ENCODE data around the gene BTBD9. TPM values are rescaled to one million over a fixed set of nuclear protein-coding genes. Genes with fewer than 3 reads are reported as not detected.

Gene BTBD9
- total RNA-seq, 2 experiments from 2014 or later: 6.2 to 6.4 TPM

DNA sequence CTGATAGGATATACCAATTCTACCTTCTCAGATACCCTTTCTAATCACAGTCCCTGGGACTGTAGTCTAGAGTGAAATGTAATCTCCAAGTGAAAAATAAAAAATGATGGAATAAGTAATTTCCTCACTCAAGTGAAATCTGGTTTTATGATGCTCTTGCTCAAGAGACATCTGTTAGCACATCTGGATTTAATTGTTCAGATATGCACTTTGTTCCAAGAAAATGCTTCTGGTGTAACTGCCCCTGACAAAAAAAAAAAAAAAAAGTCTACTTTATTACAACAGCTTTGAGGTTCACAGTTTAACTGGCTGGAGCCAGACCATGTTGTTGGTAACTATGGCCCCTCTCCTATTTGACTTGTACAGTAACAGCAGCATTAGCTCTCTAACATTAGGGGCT is 251.8 kb downstream of the BTBD9 start:
- peaks cover 2% of the 10 kb centered on the region for H3K4me1 Mint-ChIP-seq (ENCODE audit: low read depth)
- ATAC-seq (no peak), DNase-seq (no peak)
- ChIA-PET POLR2A (no interaction called here), CTCF (no interaction called here)
- no peak overlapping the region for H3K4me3 Mint-ChIP-seq
- TF ChIP-seq, protein P1, sequence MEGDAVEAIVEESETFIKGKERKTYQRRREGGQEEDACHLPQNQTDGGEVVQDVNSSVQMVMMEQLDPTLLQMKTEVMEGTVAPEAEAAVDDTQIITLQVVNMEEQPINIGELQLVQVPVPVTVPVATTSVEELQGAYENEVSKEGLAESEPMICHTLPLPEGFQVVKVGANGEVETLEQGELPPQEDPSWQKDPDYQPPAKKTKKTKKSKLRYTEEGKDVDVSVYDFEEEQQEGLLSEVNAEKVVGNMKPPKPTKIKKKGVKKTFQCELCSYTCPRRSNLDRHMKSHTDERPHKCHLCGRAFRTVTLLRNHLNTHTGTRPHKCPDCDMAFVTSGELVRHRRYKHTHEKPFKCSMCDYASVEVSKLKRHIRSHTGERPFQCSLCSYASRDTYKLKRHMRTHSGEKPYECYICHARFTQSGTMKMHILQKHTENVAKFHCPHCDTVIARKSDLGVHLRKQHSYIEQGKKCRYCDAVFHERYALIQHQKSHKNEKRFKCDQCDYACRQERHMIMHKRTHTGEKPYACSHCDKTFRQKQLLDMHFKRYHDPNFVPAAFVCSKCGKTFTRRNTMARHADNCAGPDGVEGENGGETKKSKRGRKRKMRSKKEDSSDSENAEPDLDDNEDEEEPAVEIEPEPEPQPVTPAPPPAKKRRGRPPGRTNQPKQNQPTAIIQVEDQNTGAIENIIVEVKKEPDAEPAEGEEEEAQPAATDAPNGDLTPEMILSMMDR (IDR thresholded peaks at IDR 0.05): no peak
- intact Hi-C loops (cut with micrococcal nuclease): no loop called here
- H3K27me3 Mint-ChIP-seq: no peaks in the 10 kb centered on the region
- no peaks in the 10 kb centered on the region for H3K9me3 Mint-ChIP-seq
- H3K36me3 Mint-ChIP-seq (ENCODE audit: low read depth): no peaks in the 10 kb centered on the region
- no peak overlapping the region for H3K27ac Mint-ChIP-seq

DNA sequence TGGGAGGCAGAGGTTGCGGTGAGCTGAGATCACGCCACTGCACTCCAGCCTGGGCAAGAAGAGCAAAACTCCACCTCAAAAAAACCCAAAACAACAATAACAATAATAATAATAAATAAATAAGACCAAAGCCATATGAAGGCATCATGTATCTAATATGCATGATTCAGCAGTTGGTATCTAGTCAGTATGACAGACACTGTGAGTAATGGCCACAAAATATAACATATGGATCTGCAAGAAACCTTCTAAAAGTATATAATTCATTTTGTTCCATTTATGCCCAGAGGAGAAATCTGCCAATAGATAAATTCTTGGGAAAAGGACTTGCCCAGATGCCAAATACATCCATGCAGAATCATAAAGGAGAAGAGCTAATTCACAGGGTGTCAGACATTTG is 252.3 kb downstream of the BTBD9 start:
- no peak overlapping the region for H3K4me3 Mint-ChIP-seq
- no peaks in the 10 kb centered on the region for H3K27me3 Mint-ChIP-seq
- DNase-seq (no peak), ATAC-seq (no peak)
- no peaks in the 10 kb centered on the region for H3K36me3 Mint-ChIP-seq (ENCODE audit: low read depth)
- peaks cover 2% of the 10 kb centered on the region for H3K4me1 Mint-ChIP-seq (ENCODE audit: low read depth)
- POLR2A ChIA-PET: interaction anchor here (0.6 kb wide), 1 partner anchor 131 kb away, joined by 3 read pairs; no protein-coding TSS in a partner anchor
- no peak overlapping the region for H3K27ac Mint-ChIP-seq
- H3K9me3 Mint-ChIP-seq: no peaks in the 10 kb centered on the region
- intact Hi-C loops (cut with micrococcal nuclease): no loop called here
- TF ChIP-seq, protein P1 (IDR thresholded peaks at IDR 0.05): no peak
- CTCF ChIA-PET: no interaction called here

DNA sequence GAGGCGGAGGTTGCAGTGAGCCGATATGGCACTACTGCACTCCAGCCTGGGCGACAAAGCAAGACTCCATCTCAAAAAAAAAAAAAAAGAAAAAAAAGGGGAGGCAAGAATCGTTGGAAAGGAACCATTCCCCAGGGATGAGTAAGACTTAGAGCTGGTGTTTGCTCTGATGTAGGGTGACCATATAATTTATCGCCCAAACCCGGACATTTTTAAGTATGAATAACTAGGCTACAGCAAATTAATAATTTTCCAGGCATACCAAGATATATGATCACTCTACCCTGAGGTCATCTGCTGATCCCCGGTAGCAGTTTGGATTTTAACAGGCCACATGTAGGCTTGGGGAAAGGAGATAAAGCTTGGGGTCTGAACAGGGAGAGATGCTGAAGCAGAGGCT is 260.9 kb downstream of the BTBD9 start:
- DNase-seq (no peak), ATAC-seq (no peak)
- H3K36me3 Mint-ChIP-seq (ENCODE audit: low read depth): no peaks in the 10 kb centered on the region
- intact Hi-C loops (cut with micrococcal nuclease): no loop called here
- ChIA-PET CTCF (no interaction called here), POLR2A (no interaction called here)
- H3K4me3 Mint-ChIP-seq: no peak overlapping the region
- no peak overlapping the region for H3K27ac Mint-ChIP-seq
- H3K4me1 Mint-ChIP-seq (ENCODE audit: low read depth): no peaks in the 10 kb centered on the region
- H3K27me3 Mint-ChIP-seq: no peaks in the 10 kb centered on the region
- no peaks in the 10 kb centered on the region for H3K9me3 Mint-ChIP-seq
- TF ChIP-seq, protein P1 (IDR thresholded peaks at IDR 0.05): no peak

DNA sequence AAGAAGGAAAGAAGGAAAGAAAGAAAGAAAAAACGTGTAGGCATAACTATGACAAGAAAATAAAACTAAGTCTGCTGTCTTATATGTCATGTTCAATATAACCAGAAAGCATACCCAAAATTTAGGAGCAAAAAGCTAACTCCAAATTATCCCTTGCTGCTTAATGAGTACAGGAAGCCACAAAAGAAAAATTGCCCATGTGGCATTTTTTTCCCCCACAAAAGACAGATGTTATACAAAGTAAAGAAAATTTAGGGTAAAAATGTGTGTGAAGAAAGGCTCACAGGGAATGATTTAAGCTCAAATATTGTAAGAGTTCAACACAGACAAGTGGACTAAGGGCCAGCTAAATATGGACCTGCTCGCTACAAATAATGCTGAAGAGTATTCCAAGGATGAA is 263.8 kb downstream of the BTBD9 start:
- Mint-ChIP-seq H3K9me3 (no peaks in the 10 kb centered on the region), H3K27me3 (no peaks in the 10 kb centered on the region), H3K27ac (no peak overlapping the region), H3K4me3 (no peak overlapping the region), H3K36me3 (ENCODE audit: low read depth) (no peaks in the 10 kb centered on the region), H3K4me1 (ENCODE audit: low read depth) (no peaks in the 10 kb centered on the region)
- TF ChIP-seq, protein P1 (IDR thresholded peaks at IDR 0.05): no peak
- intact Hi-C loops (cut with micrococcal nuclease): no loop called here
- CTCF ChIA-PET: interaction anchor here (1.6 kb wide), 1 partner anchor 118 kb away, joined by 3 read pairs; no protein-coding TSS in a partner anchor
- ATAC-seq (no peak), DNase-seq (no peak)
- POLR2A ChIA-PET: no interaction called here

DNA sequence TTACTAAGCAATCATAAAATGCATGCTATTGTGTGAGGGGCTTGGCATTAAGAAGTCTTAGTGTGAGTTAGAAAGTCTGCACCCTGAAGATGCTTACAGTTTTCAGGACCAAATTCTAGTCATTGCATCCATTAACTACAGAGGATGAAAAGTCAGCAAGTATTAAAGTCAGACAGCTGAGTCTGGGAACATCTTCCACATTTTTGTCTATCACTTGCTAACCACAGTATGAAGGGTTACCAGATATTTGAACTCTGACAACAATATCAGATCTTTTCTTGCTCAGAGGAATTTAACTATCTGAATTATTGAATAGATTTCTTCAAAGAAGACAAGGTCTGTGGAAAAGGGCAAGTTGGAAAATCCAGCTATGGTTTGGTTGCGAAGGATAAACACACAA is 264.4 kb downstream of the BTBD9 start:
- Mint-ChIP-seq H3K36me3 (ENCODE audit: low read depth) (no peaks in the 10 kb centered on the region), H3K4me3 (no peak overlapping the region), H3K9me3 (no peaks in the 10 kb centered on the region), H3K27me3 (no peaks in the 10 kb centered on the region), H3K4me1 (ENCODE audit: low read depth) (no peaks in the 10 kb centered on the region), H3K27ac (no peak overlapping the region)
- DNase-seq (no peak), ATAC-seq (no peak)
- intact Hi-C loops (cut with micrococcal nuclease): no loop called here
- ChIA-PET POLR2A (no interaction called here), CTCF (interaction anchor here (1.6 kb wide), 1 partner anchor 119 kb away, joined by 3 read pairs; no protein-coding TSS in a partner anchor)
- TF ChIP-seq, protein P1 (IDR thresholded peaks at IDR 0.05): no peak
